A549 (cell line): Measurements from ENCODE around the gene SPINT1. TPM values are rescaled to one million over a fixed set of nuclear protein-coding genes. Genes with fewer than 3 reads are reported as not detected.

Experiments
- CBX8 ChIP-seq: fragments of 200-600 bp; sonication (generic); IDR thresholded peaks from 2 replicates; pipeline ENCODE4 v1.6.1; 2016
- CHD4 ChIP-seq: fragments of 200-600 bp; sonication (generic); IDR thresholded peaks from 2 replicates; pipeline ENCODE4 v1.6.1; 2016; ENCODE audit warnings: antibody characterized with exemption, mild to moderate bottlenecking, borderline replicate concordance
- CTCF ChIP-seq: fragments of >200 bp; sonication (Bioruptor Twin); formaldehyde crosslinking; IDR thresholded peaks from 3 replicates; pipeline ENCODE4 v1.5.1; 2016
- EHF ChIP-seq: fragments of 250-450 bp; sonication (Bioruptor Pico); IDR thresholded peaks from 2 replicates; pipeline ENCODE4 v1.5.0; 2020; ENCODE audit warnings: mild to moderate bottlenecking
- EHMT2 ChIP-seq: fragments of 200-600 bp; sonication (generic); IDR thresholded peaks from 2 replicates; pipeline ENCODE4 v1.6.1; 2016; ENCODE audit warnings: antibody characterized with exemption, low read depth, mild to moderate bottlenecking, moderate library complexity
- ESRRA ChIP-seq: fragments of 150-350 bp; IDR thresholded peaks from 2 replicates; pipeline ENCODE4 v1.6.1; 2014; ENCODE audit warnings: mild to moderate bottlenecking, low read length, borderline replicate concordance
- FOSB ChIP-seq: fragments of 250-450 bp; sonication (Bioruptor Pico); IDR thresholded peaks from 2 replicates; pipeline ENCODE4 v1.5.0; 2020; ENCODE audit warnings: mild to moderate bottlenecking, moderate library complexity
- GATA3 ChIP-seq: IDR thresholded peaks from 2 replicates; pipeline ENCODE4 v1.6.1; 2012; ENCODE audit warnings: borderline replicate concordance
- HES2 ChIP-seq: fragments of >200 bp; sonication (Bioruptor Twin); formaldehyde crosslinking; IDR thresholded peaks from 2 replicates; pipeline ENCODE4 v1.6.1; 2016
- HMGXB4 ChIP-seq: fragments of 250-450 bp; sonication (Bioruptor Pico); IDR thresholded peaks from 2 replicates; pipeline ENCODE4 v1.5.0; 2021; ENCODE audit warnings: mild to moderate bottlenecking, moderate library complexity, borderline replicate concordance
- HOXB13 ChIP-seq: fragments of 250-450 bp; sonication (Bioruptor Pico); IDR thresholded peaks from 2 replicates; pipeline ENCODE4 v1.5.0; 2020; ENCODE audit warnings: low read depth, mild to moderate bottlenecking, moderate library complexity
- MAFK ChIP-seq: fragments of 450-650 bp; IDR thresholded peaks from 2 replicates; pipeline ENCODE4 v1.6.1; 2014; ENCODE audit not compliant: partially characterized antibody
- NFE2L2 ChIP-seq: fragments of 150-350 bp; conservative IDR thresholded peaks from 2 replicates; pipeline ENCODE4 v1.6.1; 2014; ENCODE audit warnings: low read length
- PBX3 ChIP-seq: IDR thresholded peaks from 2 replicates; pipeline ENCODE4 v1.6.1; 2012
- RAD21 ChIP-seq, 2 experiments: fragments of >200 bp in 1 of 2; sonication (Bioruptor Twin) in 1 of 2; formaldehyde crosslinking in 1 of 2; IDR thresholded peaks in 1 of 2; conservative IDR thresholded peaks in 1 of 2; 2 replicates in 1 of 2; 3 replicates in 1 of 2; pipeline ENCODE4 v1.6.1; 2012 to 2018; ENCODE audit warnings: inconsistent platforms in 1 of 2
- REST ChIP-seq: fragments of 200-600 bp; sonication (generic); IDR thresholded peaks from 2 replicates; pipeline ENCODE4 v1.6.1; 2016; ENCODE audit warnings: antibody characterized with exemption, mild to moderate bottlenecking, moderate library complexity
- USF2 ChIP-seq: fragments of 450-650 bp; IDR thresholded peaks from 2 replicates; pipeline ENCODE4 v1.6.1; 2014; ENCODE audit warnings: antibody characterized with exemption
- polyA plus RNA-seq, 4 experiments: library from polyadenylated mRNA; depleted of rRNA in 3 of 4; stranded (reverse); fragments of >200 nt; fragmentation: RNase III in 1 of 4; extraction: RNeasy Plus Mini Kit Qiagen cat#74134 plus additional on column Dnase treatment in 1 of 4; gene quantifications; 2 replicates in 3 of 4; 3 replicates in 1 of 4; pipeline ENCODE4 v1.2.3, GENCODE V29; 2011 to 2017

SPINT1 gene
- polyA plus RNA-seq, 2 of the 4 experiments (the other 2 are of a cell fraction): 0.79 to 0.80 TPM

- TF ChIP-seq HMGXB4 (CRISPR knock-in tag) (no peak), GATA3 (no peak), ESRRA (no peak), CBX8 (no peak), RAD21 (conservative IDR thresholded peaks at IDR 0.05 in 1 of 2, IDR thresholded peaks at IDR 0.05 in 1 of 2) (peak; percentile 26 to 36; a peak in 3 of 5 replicates), EHF (no peak), HOXB13 (CRISPR knock-in tag) (no peak), CTCF (peak; percentile 40), NFE2L2 (no peak), REST (no peak), USF2 (no peak), EHMT2 (no peak), HES2 (no peak), FOSB (CRISPR knock-in tag) (no peak), CHD4 (no peak), MAFK (no peak), PBX3 (no peak)
These were observed 30.1 kb downstream of the SPINT1 start, which contains the start of gene RHOV (continued) for GRCh38 chr15:40873694-40874561.
